Measurements from ENCODE around the gene DPH1.
A peak's percentile ranks its signal among the peaks of the same experiment; 100 is the strongest.

DPH1 gene

DNA sequence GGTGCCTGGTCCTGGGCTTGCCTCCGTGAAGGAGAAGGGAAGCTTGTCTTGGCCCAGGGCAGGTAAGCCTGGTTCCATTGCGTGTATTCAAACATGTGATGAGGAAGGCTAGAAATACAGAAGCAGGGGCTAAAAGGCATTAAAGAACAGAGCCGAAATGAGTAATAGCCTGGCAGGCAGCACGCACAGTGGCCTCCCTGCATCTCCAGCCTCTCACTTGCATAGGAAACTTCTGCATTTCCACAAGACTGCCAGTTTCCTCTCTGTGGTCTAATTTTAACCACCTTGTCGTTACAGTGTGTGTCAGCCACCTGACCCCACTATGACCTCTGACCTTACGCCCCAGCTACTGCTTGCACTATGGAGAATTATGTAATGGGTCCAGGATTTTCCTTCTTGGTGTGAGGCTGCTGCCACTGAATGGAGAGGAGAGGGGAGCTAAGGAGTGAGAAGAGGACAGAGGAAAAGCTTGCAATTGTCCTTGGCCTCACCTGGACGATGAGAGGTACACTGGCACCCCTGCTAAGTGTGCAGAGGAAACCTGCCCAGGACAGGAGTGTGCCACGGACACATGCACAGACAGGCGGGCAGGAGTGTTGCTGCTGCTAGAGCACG, 57.8 kb downstream of the DPH1 start:
- FAIRE-seq (no peak), DNase-seq (ENCODE audit: insufficient read length, low spot score) (no peak)
- TF ChIP-seq POLR2A (IDR thresholded peaks at IDR 0.05; ENCODE audit: low read depth, low read length) = no peak

DNA sequence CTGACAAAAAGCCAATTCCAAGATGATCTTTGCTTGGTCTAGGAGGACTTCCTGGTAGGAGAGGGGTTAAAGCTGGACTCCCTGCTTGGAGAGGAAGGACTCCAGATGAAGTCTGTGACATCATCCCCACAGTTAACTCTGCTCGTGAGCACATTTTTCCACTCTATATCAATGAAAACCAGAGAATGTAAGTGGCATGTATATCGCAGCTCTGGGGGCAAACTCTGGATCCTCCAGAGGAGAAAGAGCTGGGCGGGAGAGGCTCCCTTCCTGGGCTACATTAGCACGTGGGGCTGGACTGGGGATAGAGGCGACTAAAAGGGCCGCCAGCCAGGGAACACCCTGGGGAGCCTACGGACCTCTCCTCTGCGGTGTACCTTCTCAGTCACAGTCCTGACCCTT, 59.1 kb downstream of the DPH1 start:
- DNase-seq (ENCODE audit: insufficient read length, low spot score) (no peak), FAIRE-seq (no peak)
- TF ChIP-seq POLR2A (IDR thresholded peaks at IDR 0.05; ENCODE audit: low read depth, low read length) = no peak

DNA sequence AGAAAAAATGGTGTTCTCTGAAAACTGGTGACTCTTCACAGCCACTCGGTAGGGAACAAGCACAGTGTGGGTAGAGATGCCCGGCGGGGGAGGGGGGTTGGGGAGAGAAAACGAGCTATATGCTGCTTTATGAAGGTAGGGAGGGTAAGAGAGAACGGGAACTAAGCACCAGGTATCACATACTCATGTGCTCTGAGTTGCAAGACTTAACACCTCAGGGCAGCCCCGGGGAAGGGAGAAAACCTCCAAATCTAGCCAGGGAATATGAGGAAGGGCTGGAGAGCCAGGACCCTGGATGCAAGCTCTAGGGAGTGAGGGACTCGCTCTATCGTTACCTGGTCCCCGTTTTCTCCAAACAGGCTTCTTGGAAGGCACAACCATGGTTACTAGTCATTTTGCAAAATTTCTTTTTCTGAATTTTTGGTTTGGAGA, 60.3 kb downstream of the DPH1 start:
- DNase-seq (ENCODE audit: insufficient read length, low spot score) = no peak
- no peak for FAIRE-seq
- no peak for TF ChIP-seq POLR2A (IDR thresholded peaks at IDR 0.05; ENCODE audit: low read depth, low read length)

DNA sequence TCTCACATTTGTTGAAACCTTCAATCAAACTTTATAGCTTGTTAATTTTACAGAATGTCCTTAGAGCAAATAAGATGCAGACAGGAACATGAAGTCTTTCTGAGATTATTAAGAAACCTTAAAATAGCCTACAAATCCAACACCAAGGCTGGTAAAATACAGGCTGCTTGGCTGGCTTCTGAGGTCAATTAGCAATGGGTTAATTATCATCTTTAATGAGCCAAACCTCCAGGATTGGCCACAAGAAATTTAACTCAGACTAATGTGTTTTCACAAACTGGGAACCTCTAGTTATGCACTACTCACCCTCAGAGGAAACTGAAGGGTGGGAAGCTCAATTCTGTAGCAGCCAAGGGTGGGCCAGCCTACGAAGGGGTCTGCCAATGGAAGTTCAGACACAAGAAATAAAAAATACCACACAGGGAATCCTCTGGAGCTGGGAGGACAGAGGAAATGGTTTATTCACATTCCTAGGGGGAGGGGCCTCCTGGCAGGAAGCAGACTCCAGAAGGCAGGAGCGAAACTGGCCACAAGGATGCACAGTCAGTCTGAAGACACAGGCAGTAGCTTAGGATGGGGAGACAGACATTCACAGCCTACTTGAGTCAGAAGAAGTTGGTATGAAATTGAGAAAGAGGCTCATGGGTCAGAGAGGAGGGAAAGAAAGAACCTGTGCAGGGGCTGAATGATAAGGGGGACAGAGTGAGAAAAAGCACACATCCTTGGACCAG, 61.0 kb downstream of the DPH1 start:
- peak; percentile 84 for DNase-seq (ENCODE audit: insufficient read length, low spot score)
- no peak for FAIRE-seq
- no peak for TF ChIP-seq POLR2A (IDR thresholded peaks at IDR 0.05; ENCODE audit: low read depth, low read length)

DNA sequence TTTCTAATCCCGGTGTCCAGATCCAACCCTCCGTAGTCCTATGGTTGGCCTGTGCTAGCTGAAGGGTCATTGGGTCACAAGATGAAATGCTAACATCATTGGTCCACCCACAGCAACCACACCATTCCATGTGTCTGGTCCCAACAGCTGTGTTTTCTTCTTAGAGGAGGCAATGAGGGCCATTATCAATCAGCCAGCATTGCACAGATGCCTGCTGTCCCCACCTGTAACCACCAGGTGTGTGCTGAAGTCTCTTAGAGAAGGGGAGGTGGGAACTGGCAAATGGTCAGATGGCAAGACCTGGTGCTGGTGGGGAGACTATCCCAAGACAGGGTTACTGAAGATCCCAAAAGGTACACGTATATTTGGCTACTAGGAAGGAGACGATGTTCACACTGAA, 62.3 kb downstream of the DPH1 start:
- DNase-seq (ENCODE audit: insufficient read length, low spot score) (no peak), FAIRE-seq (no peak)
- TF ChIP-seq POLR2A (IDR thresholded peaks at IDR 0.05; ENCODE audit: low read depth, low read length) = no peak

DNA sequence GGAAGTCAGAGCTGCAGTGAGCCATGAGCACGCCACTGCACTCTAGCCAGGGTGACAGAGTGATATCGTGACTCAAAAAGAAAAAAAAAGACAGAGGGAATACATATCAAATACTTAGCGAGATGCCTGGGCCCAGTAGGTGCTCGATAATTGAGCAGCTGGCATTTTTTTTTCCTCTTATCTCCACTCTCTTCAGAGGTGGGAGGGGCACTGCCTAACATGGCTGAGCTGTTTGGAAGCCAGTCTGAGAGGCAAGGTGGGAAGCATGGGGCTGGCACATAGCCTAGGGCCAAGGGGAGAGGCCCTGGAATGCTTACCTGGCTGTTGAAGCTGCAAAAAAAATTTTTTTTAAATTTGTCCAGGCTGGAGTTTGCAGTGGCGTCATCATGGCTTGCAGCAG, 63.4 kb downstream of the DPH1 start:
- TF ChIP-seq POLR2A (IDR thresholded peaks at IDR 0.05; ENCODE audit: low read depth, low read length) = no peak
- FAIRE-seq (no peak), DNase-seq (ENCODE audit: insufficient read length, low spot score) (no peak)
